WERI-Rb-1 (cell line): ENCODE results near the gene GALK2.

ENCODE experiments used
- DNase-seq: peaks from one replicate; pipeline ENCODE4 v3.0.0-alpha.2; 2020
- H3K27ac ChIP-seq: fragments of 250-450 bp; sonication (Bioruptor Pico); 2 replicates; pipeline ENCODE4 v1.5.1; 2020; ENCODE audit warnings: mild to moderate bottlenecking, moderate library complexity
- H3K27me3 ChIP-seq: fragments of 250-450 bp; sonication (Bioruptor Pico); 2 replicates; pipeline ENCODE4 v1.5.1; 2021; ENCODE audit warnings: mild to moderate bottlenecking, low read depth, moderate library complexity; ENCODE audit not compliant: insufficient read depth, severe bottlenecking
- H3K36me3 ChIP-seq: fragments of 250-450 bp; sonication (Bioruptor Pico); 2 replicates; pipeline ENCODE4 v1.5.1; 2020; ENCODE audit warnings: mild to moderate bottlenecking, moderate library complexity
- H3K4me3 ChIP-seq: 2 replicates; pipeline ENCODE4 v1.5.1; 2011; ENCODE audit warnings: low read depth, mild to moderate bottlenecking, control low read depth, low read length
- H3K9me3 ChIP-seq: fragments of 250-450 bp; sonication (Bioruptor Pico); 2 replicates; pipeline ENCODE4 v1.5.1; 2021; ENCODE audit warnings: mild to moderate bottlenecking, moderate library complexity; ENCODE audit not compliant: severe bottlenecking
- CTCF ChIP-seq: IDR thresholded peaks from 2 replicates; pipeline ENCODE4 v1.5.1; 2011; ENCODE audit warnings: low read depth, mild to moderate bottlenecking, control low read depth, inconsistent platforms, low read length

GALK2 gene

GRCh38 chr15:49287481-49287880 lies 117.4 kb downstream of the GALK2 start:
- Histone ChIP-seq H3K27ac (no peak overlapping the region), H3K9me3 (no peaks in the 10 kb centered on the region), H3K36me3 (peaks cover 3% of the 10 kb centered on the region), H3K27me3 (no peaks in the 10 kb centered on the region), H3K4me3 (no peak overlapping the region)
- no peak for TF ChIP-seq CTCF
- DNase-seq = no peak

- no peak overlapping the region for H3K27ac ChIP-seq
- H3K9me3 ChIP-seq = no peaks in the 10 kb centered on the region
- TF ChIP-seq CTCF = no peak
- no peak overlapping the region for H3K4me3 ChIP-seq
- H3K36me3 ChIP-seq = peaks cover 12% of the 10 kb centered on the region
- H3K27me3 ChIP-seq = no peaks in the 10 kb centered on the region
- DNase-seq = no peak
These were observed 118.3 kb downstream of the GALK2 start for GRCh38 chr15:49288391-49288790.

GRCh38 chr15:49290191-49290590 lies 120.1 kb downstream of the GALK2 start:
- H3K27me3 ChIP-seq = no peaks in the 10 kb centered on the region
- no peak for DNase-seq
- no peak overlapping the region for H3K4me3 ChIP-seq
- no peak for TF ChIP-seq CTCF
- H3K9me3 ChIP-seq = no peaks in the 10 kb centered on the region
- H3K36me3 ChIP-seq = peaks cover 13% of the 10 kb centered on the region
- H3K27ac ChIP-seq = no peak overlapping the region

- H3K9me3 ChIP-seq = no peaks in the 10 kb centered on the region
- H3K27ac ChIP-seq = no peak overlapping the region
- no peak overlapping the region for H3K4me3 ChIP-seq
- TF ChIP-seq CTCF = no peak
- DNase-seq = no peak
- no peaks in the 10 kb centered on the region for H3K27me3 ChIP-seq
- peaks cover 13% of the 10 kb centered on the region for H3K36me3 ChIP-seq
These were observed 123.9 kb downstream of the GALK2 start for GRCh38 chr15:49293941-49294340.

- TF ChIP-seq CTCF = no peak
These were observed 126.2 kb downstream of the GALK2 start for GRCh38 chr15:49296258-49296657.

GRCh38 chr15:49297584-49297983 lies 127.5 kb downstream of the GALK2 start:
- TF ChIP-seq CTCF = no peak
- Histone ChIP-seq H3K4me3 (no peak overlapping the region), H3K27me3 (no peaks in the 10 kb centered on the region), H3K9me3 (no peaks in the 10 kb centered on the region), H3K36me3 (peaks cover 8% of the 10 kb centered on the region), H3K27ac (no peak overlapping the region)
- no peak for DNase-seq

More at GRCh38 chr15:49296258-49296657, 126.2 kb downstream of the GALK2 start:
- no peak for DNase-seq
- Histone ChIP-seq H3K27me3 (no peaks in the 10 kb centered on the region), H3K4me3 (no peak overlapping the region), H3K27ac (no peak overlapping the region), H3K9me3 (no peaks in the 10 kb centered on the region), H3K36me3 (peaks cover 13% of the 10 kb centered on the region)
